Activated CD4-positive, alpha-beta T cell treated with anti-CD3 and anti-CD28 coated beads, Interleukin-2, amount 50 U/mL, for 24 hours (primary cell): Measurements from ENCODE around the gene PKP3.
"Not testable (repeated sequence)": the region's sequence is repeated elsewhere in the genome, so short reads cannot be mapped to it uniquely, and the experiment has no call there.

ENCODE experiments used
- DNase-seq, 2 donors: peaks; one replicate each; pipeline ENCODE4 v3.0.0-alpha.2; 2020; ENCODE audit warnings: low read depth in 1 of 2, low spot score in 1 of 2

PKP3 gene

DNA sequence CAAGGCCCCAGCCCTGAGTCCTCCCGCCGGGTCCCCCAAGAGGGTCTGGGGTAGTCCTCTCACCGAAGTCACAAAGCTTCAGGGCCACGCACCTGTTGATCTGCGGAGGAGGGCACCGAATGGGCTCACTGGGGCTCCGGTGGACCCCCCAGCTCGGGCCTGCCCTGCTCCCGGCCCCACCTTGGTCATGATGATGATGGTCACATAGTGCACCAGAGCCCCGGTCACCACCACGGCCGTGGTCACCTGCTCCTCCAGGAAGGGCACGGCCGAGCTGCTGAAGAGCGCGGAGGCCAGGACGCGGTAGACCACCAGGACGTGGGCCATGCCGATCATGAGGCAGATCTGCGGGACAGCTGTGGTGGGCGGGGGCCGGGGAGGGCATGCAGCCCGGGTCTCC lies 34.3 kb downstream of the PKP3 start:
- DNase-seq, result no peak

DNA sequence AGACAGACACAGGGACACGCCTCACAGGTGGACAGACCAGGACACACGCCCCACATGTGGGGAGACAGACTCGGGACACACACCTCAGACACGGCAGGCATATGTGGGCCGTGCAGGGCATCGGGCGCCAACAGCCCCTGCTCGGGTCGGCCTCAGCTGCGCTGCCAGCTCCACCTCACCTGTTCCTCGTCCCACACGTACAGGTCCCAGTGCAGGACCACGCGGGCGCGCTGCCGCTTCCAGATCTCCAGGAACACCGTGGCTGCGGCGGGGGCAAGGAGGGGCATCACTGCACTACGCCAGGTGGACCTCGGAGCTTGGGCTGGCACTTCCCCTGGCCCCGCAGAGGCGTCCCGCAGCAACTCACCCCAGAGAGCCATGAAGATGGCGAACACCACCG lies 35.4 kb downstream of the PKP3 start:
- DNase-seq, result no peak

DNA sequence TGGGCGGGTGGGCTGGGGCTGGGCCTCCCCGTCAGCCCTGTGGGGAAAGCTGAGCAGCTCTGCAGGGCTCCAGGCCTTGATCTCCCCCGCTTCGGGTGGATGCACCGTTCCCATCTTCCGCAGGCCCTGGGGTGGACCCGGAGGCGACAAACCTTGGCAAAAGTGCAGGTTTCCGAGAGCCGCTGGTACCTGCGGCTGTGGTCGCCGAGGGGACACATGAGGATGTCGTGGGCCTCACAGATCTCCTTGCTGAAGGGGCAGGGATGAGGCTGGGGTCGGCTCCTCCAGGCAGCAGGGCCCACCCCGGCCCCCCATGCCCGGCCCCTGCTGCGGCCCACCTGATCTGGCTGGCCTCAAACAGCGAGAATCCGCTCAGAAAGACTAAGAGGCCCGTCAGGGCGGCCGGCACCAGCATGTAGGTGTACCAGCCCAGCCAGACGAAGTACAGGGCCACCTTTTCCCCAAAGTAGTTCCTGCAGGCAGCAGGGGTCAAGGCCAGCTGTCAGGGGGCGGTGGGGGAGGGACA lies 36.0 kb downstream of the PKP3 start:
- no peak for DNase-seq

DNA sequence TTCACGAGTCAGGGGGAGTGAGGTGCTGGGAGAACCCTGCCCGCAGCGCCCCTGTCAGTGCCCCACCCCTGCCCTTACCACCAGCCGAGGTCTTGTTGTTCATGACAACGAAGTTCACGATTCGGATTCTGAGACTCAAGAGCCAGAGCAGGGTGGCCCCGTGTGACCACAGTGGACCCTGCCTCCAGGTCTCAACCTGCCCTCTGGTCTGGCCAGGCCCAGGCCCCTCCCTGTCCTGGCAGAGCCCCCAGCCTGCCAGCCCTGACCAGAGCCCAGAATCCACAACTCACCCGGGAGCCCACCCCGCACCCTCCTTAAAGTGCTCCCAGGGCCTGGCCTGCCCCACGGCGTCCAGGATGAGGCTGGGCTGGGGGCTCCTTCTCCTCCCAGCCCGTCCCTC lies 37.9 kb downstream of the PKP3 start:
- DNase-seq, result no peak

DNA sequence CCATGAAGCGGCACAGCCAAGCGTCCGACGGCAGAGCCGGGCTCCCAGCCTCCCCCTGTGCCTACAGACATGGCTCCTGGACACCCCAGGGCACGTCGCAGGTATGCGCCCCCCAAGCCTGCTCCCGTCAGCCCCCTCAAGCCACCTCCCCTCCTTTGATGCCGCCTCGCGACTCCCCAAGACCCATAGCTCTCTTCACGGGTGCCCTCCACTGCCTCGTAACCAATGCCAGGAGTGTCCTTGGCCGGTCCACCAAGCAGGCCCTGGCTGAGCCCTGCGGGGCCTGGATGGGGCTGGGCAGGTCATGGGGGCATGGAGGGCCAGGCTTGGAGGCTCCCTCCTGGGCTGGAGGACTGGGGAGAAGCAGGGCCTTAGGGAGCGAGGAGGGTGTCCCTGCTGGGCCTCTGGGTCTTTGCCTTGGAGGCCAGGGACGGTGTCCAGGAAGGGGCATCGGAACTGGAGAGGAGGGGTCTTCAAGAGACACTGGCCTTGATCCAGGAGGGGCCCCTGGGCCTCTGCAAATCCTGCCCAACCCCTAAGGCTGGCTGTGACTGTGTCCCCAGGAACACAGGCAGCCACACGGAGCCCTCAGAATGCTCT lies 38.6 kb downstream of the PKP3 start:
- no peak for DNase-seq

DNA sequence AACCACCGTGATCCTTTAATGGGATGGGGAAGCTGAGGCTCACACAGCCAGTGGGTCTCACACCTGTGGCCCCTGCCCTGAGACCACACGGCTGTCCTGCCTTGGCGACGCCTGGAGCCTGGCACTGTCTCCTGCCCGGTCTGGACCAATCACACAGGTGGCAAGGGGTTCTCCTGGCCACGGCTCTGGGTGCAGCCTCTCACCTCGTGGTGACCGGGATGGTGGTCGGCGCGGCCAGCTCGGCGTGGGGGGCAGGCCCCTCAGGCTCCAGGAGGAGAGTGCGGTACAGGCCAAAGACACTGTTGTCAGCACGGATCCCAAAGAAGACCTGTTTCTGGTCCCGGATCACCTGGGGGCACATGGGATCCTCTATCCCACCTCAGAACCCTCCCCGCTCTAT lies 39.1 kb downstream of the PKP3 start:
- no peak for DNase-seq

DNA sequence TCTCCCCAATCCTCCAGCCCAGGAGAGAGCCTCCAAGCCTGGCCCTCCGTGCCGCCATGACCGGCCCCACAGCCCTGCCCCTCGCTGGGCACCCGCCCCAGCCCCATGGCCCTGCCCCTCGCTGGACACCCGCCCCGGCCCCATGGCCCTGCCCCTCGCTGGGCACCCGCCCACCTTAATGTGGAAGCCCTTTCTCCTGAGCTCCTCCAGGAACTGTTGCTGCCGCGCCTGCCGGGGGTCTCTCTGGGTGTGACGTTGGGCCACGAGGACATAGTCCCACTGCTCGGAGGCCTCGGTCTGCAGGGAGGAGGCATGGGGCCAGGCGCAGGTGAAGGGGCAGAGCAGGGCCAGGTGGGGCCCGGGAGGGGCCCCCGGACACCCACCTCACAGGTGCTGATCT lies 39.6 kb downstream of the PKP3 start:
- no peak for DNase-seq

DNA sequence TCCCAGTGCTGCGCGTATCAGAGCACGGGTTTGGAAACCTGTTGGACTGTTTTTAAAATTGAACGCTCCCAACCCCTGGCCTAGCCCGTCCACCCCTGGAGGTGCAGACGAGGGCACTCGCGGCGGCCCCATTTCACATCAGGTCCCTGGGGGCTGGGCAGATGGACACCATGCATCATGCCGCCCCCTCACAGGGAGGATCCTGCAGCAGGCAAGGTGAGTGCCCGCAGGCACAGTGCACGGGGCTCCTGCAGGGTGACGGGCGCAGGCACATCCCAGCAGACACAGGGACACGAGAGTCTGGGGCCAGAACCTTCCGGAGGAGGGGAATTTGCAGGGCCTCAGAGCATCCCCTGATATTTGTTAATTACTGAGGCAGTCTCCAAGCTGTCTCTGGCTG lies 40.5 kb downstream of the PKP3 start:
- no peak for DNase-seq

DNA sequence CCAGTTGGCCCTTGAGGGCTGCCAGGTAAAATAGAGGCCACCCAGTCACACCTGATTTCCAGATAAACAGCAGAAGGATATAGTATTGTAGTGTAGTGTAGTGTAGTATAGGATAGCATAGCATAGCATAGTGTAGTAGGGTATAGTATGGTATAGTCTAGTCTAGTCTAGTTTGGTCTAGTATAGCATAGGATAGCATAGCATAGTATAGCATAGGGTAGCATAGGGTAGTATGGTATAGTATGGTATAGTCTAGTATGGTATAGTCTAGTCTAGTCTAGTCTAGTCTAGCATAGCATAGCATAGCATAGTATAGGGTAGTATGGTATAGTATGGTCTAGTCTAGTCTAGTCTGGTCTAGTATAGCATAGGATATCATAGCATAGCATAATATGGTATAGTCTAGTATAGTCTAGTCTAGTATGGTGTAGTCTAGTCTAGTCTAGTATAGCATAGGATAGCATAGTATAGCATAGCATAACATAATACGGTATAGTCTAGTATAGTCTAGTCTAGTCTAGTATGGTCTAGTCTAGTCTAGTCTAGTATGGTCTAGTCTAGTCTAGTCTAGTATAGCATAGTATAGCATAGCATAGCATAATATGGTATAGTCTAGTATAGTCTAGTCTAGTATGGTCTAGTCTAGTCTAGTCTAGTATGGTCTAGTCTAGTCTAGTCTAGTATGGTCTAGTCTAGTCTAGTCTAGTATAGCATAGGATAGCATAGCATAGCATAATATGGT lies 41.2 kb downstream of the PKP3 start:
- DNase-seq, result not testable (repeated sequence)

DNA sequence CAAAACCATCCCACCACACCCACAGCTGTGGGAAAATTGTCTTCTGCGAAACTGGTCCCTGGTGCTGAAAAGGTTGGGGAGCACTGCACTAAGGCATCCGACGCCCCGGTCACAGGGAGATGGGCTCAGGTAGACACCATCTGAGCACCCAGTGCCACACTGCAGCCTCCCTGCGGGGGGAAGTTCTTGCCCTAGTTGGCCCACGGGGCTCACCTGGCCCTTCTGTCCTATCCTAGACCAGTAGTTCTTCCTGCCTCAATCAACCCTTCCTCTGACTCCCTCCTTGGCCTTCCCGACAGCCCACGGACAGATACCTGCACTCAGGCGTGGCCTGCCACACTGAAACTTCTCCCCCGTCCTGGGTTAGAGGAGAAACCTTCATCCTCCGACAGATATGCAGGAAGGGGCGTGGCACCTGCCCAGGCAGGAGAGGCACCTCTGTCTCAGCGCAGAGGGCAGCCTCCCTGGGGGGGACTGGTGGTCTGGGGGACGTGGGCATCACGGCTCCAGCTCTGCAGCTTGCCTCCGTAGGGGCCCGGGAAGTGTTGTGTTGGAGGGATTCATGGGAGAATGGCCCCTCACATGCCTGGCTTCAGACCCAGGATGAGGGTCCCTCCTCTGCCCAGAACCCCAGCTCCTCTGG lies 43.3 kb downstream of the PKP3 start:
- no peak for DNase-seq

DNA sequence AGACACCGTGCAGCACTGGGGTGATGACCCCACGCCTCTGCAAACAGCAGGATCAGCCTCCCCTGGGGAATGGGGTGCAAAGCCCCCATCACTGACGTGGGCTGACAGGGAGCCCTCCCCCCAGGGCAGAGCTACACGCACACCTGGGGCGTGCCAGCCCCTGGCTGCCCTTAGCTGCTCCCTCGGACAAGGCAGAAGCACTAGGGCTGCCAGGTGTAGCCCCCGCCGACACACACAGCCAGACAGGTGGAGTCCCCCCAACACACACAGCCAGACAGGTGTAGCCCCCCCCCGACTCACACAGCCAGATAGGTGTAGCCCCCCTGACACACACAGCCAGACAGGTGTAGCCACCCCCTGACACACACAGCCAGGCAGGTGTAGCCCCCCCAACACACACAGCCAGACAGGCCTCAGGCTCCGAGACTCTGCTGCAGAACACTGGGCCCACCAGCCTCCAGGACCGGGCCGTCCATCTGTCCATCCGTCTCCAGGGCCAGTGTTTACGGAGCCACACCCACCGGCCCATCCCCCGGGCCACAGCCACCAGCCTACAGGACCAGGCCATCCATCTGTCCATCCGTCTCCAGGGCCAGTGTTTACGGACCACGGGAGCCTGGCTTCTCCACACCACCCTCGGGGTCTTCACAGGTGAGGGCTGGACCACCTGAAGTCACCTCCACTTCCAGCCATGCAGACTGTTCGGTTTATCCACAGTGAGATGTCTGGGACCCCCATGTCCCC lies 44.3 kb downstream of the PKP3 start:
- DNase-seq, result no peak

DNA sequence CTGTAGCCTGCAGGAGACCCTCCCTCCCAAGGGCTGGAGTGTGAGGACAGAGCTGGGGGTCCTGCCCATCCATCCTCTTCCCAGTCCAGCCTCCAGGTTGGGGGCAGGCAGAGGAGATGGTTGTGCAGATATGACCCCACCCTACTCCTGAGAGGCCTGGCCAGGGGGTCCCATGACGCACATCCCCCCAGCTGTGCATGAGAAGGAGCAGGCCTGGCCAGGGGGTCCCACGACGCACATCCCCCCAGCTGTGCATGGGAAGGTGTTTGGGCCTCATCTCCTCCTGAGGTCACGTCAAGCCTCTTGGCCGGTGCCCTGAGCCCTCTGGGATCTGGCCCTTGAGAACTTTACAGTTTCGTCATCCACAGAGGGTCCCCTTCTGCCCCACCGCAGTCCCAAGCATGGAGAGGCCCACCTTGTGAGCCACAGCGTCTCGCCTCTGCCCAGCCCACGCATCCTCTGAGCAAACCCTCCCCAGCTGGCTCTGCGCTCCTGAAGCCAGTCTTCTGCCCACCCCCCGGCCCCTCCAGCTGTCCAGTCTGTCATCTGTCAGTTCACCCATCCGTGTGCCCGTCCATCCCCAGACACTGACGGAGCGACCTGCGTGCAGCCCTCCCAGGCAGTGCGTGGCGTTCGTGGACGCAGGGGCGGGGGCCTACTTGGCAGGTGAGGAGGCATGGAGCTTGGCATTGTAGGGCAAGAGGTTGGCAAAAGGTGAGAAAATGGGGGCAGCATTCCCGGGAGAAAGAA lies 45.5 kb downstream of the PKP3 start:
- DNase-seq, result no peak

DNA sequence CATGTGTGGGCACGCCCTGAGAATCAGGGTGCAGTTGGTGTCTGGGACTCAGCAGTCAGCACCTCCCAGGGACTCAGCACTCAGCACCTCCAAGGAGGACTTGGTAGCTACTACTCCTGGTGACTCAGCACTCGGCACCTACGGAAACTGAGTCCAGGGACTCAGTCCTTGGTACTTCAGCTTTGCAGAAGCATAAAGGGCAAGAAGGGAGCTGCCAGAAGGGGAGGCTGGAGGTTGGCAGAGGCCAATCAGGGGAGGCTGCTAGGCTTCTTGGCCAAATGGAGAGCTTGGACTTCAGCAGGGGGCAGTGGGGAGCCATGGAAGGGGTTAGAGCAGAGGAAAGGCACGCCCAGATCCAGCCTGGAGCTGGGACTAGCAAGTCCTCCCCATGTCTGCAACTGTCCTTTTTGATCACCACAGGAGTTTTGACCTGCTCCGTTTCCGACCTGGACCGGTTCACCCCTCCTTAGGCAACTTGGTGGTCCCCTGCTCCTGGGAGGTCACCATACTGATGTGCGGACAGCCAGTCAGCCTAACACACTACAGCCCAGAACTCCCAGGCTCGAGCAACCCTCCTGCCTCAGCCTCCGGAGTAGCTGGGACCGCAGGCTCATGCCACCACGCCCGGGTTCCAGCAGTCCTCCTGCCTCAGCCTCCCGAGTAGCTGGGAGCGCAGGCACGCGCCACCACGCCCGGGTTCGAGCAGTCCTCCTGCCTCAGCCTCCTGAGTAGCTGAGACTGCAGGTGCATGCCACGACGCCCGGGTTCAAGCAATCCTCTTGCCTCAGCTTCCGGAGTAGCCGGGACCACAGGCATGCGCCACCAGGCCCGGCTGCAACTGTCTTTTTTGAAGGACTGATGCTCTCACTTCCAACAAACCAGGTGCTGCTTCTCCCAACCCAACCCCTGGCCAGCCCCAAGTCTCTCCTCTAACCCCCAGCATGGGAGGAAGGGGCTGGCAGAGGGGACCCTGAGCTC lies 46.3 kb downstream of the PKP3 start:
- no peak for DNase-seq

DNA sequence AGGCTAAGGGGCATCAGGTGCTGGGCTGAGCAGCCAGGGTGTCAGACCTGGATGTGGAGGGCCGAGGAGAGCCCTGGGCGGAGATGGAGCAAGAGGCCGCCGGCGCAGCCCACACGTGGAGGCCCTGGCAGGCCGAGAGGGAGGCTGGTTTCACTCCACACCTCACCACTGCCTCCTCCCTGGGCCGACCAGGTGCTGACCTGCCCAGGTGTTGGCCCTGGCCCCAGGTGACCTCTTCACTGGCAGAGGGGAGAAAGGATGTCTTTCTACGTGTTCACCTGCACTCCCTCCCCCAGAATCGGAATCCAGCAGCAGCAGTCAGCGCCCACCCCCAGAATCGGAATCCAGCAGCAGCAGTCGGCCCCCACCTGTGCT lies 47.0 kb downstream of the PKP3 start:
- no peak for DNase-seq

DNA sequence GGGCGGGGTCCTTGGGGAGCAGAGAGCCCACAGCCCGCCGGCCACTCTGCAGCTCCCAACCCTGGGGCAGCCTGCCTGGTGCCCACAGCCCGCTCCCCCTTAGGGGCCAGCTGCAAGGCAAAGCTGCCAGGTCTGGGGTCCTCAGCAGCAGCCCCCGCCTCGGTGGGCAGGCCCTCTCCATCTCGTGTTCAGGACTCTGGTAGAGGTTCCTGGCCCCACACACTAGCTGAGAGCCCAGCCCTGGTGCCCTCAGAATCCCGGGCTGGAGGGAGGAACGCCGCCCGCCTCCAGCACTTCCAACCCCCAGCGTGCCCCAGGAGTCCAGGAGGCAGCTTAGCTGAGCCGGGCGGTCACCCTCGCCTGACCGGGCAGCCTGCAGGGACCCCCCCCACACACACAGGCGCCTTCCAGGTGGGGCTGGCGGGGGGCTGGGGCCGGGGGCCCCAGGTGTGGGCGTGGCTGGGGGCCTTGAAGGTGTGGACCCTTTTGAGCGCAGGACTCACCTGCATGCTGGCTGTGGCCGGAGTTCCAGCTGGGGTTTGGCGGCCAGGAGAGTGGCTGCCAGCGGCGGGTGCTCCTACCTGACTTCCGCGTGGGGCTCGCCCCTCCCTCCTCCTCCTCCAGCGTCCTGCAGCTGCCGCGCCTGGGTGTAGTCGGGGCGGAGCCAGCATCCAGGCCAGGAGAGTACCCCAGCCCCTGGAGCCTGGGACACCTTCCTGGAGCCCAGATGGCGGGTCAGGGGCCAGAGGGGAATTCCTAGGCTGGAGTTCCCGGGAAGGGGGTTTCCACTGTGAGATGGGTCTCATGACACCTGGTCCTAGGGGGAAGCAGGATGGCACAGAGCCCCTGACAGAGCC lies 47.6 kb downstream of the PKP3 start, which contains the start of gene ANO9:
ANO9 (minus strand) TSS at position 594 of the 857 bp plus-strand sequence; CDS start at position 509, 85 bp downstream.
- DNase-seq, result peak; percentile 31 to 39

DNA sequence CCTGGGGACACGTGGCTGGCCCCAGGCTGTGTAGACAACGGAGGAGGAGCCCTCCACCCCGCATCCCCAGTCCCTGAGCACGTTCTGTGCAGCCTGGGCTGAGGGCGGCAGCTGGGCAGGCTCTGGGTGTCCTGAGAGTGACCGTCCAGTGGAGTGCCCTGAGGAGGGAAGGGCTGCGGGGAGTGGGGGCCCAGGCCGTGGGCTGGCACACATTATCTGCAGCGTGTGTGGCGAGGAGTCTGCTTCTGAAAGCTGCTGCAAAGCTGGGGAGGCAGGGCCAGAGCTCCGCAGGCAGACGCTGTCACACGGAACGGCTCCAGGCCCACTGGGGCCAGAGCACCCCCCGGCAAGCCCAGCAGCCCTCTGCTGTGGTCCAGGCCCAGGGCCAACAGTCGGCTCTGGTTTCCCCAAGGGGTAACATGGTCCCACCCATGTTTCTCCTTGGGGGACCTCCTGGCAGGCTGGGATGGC lies 48.6 kb downstream of the PKP3 start:
- no peak for DNase-seq

DNA sequence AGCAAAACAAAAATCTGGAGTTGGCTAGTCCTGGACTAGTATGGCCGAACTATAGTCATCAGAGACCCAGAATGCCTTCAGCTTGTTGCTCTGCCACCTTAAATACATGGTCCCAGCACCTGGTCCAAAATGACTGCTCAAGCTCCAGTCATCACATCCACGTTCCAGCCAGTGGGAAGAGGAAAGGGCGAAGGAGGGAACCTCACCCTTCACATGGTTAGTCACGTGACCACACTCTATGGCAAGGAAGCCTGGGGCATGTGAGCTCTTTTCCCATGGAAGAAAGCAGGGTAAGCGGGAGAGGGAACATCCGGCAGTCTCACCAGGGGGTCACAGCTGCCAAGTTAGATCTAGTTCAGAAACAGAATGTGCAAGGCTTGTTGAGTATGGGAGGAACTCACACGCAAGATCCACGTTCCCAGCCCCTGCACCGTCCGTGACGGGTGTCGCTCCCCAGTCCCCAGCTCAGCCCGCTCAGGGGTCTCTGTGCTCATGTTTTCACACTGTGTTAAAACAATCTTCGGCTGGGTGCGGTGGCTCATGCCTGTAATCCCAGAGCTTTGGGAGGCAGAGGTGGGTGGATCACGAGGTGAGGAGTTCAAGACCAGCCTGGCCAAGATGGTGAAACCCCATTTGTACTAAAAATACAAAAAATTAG lies 49.7 kb downstream of the PKP3 start:
- no peak for DNase-seq
